Measurements from ENCODE around the gene LBHD1.

GRCh38 chr11:62671608-62672389 is at the start of gene LBHD1, which contains the start of gene UQCC3:
- TF ChIP-seq POLR2AphosphoS5 (IDR thresholded peaks at IDR 0.05; ENCODE audit: borderline replicate concordance, low read depth, low read length): peak; percentile 92
- no peak for TF ChIP-seq EZH2 (IDR thresholded peaks at IDR 0.05)
- no peak for TF ChIP-seq FOXP2 (optimal IDR thresholded peaks at IDR 0.05; ENCODE audit: control extremely low read depth, extremely low read length, insufficient read depth)
